ENCODE measurements around the gene KRT26. TPM values are rescaled to one million over a fixed set of nuclear protein-coding genes. Genes with fewer than 3 reads are reported as not detected.

Gene KRT26
- total and polyA plus RNA-seq, 12 donors = not detected

GRCh38 chr17:40777459-40777858, 5.5 kb upstream of the KRT26 start:
- no peak for TF ChIP-seq CTCF (IDR thresholded peaks at IDR 0.05)
- Histone ChIP-seq H3K36me3 (no peaks in the 10 kb centered on the region), H3K9me3 (no peaks in the 10 kb centered on the region), H3K27me3 (peaks cover 0 to 80% (median 40%) of the 10 kb centered on the region in 7 donors), H3K4me1 (no peaks in the 10 kb centered on the region), H3K4me3 (no peak overlapping the region), H3K27ac (no peak overlapping the region)
- no peak for ATAC-seq
- intact Hi-C loops (cut with DNase I) = no loop called here
- DNase-seq = no peak
- 71 to 78% methylated on average over 7 of the region's 7 CpGs for WGBS, 2 donors

DNA sequence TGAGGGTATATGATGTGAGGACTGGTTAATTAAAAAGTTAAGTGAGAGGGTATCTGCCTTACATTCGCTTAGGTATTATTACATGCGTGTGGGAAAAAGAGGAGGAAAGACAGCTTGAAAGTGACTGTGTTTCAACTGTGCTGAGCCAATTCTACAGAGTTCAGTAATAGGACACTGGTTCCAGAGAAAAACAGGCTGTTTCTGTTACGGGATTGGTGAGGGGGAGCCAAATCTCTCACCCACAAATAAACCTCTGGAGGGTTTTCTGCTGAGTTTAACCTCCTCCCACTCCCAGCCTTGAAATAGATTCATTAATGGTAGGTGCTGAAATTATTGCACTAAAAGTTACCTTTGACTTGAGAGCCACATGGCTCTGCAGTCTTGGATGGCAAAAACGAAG, 3.9 kb upstream of the KRT26 start:
- Histone ChIP-seq H3K4me3 (no peak overlapping the region), H3K9me3 (no peaks in the 10 kb centered on the region), H3K4me1 (no peaks in the 10 kb centered on the region), H3K27ac (no peak overlapping the region), H3K27me3 (peaks cover 0 to 81% (median 47%) of the 10 kb centered on the region in 7 donors), H3K36me3 (no peaks in the 10 kb centered on the region)
- ATAC-seq (peak in 2 of 8 donors; percentile 48 to 63), DNase-seq (no peak)
- TF ChIP-seq CTCF (IDR thresholded peaks at IDR 0.05) = no peak
- intact Hi-C loops (cut with DNase I) = no loop called here
- WGBS, 2 donors = 70 to 71% methylated on average over 4 of the region's 4 CpGs

DNA sequence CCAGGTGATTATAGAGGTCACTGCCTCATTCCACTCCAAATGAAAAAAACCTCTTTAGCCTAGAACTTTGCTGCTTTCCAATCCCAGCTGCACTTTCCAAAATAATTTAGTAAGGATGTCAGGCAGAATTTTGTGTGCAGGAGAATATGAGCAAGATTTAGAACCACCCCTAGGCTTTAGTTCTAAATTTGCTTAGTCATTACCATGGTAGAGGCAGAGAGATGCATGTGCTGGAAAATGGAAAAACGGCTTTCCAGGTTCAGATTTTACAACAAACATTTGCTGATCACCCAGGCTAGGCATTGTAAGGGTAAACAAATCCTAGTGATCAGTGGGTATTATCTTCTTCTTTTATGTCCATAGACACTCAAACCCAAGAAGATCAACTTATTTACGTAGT, 6.3 kb downstream of the KRT26 start:
- Histone ChIP-seq H3K9me3 (peaks cover 0 to 39% (median 14%) of the 10 kb centered on the region in 11 donors), H3K36me3 (no peaks in the 10 kb centered on the region), H3K4me3 (no peak overlapping the region), H3K4me1 (no peaks in the 10 kb centered on the region), H3K27ac (no peak overlapping the region), H3K27me3 (peaks cover 0 to 11% (median 8%) of the 10 kb centered on the region in 7 donors)
- ATAC-seq = no peak
- no peak for TF ChIP-seq CTCF (IDR thresholded peaks at IDR 0.05)
- WGBS, 2 donors = 84 to 85% methylated on average over 2 of the region's 2 CpGs
- intact Hi-C loops (cut with DNase I) = loop anchor here in 1 of 10 donors (10.0 kb wide), 1 partner anchor 59 kb away; the partner anchor contains the start of gene KRT10
- DNase-seq = no peak

GRCh38 chr17:40763752-40764151, 8.2 kb downstream of the KRT26 start:
- Histone ChIP-seq H3K4me1 (no peaks in the 10 kb centered on the region), H3K27me3 (peaks cover 0 to 12% (median 0%) of the 10 kb centered on the region in 7 donors), H3K4me3 (no peak overlapping the region), H3K27ac (no peak overlapping the region), H3K9me3 (peaks cover 0 to 58% (median 20%) of the 10 kb centered on the region in 11 donors), H3K36me3 (no peaks in the 10 kb centered on the region)
- intact Hi-C loops (cut with DNase I) = loop anchor here in 1 of 10 donors (10.0 kb wide), 1 partner anchor 61 kb away; the partner anchor contains the start of gene KRT10
- 78 to 85% methylated on average over 1 of the region's 1 CpG for WGBS, 2 donors
- ATAC-seq (no peak), DNase-seq (no peak)
- TF ChIP-seq CTCF (IDR thresholded peaks at IDR 0.05) = no peak

Measured in heart right ventricle (tissue), 16 donors.